OCI-LY1 (cell line): ENCODE results near the gene SLC2A11.

ENCODE experiments used
- H2AFZ ChIP-seq: fragments of 200-600 bp; sonication (generic), shearing (Covaris generic); 2 replicates; pipeline ENCODE4 v1.6.0; 2014; ENCODE audit warnings: antibody characterized with exemption, mild to moderate bottlenecking, low read length
- H3F3A ChIP-seq: fragments of 200-600 bp; sonication (generic), shearing (Covaris generic); 2 replicates; pipeline ENCODE4 v1.6.0; 2014; ENCODE audit warnings: mild to moderate bottlenecking, antibody characterized with exemption, low read length, moderate library complexity; ENCODE audit not compliant: insufficient read depth
- H3K27ac ChIP-seq: fragments of 200-600 bp; sonication (generic); 2 replicates; pipeline ENCODE4 v1.5.1; 2014; ENCODE audit warnings: low read length, mixed run types, mild to moderate bottlenecking, low read depth; ENCODE audit not compliant: poor library complexity, severe bottlenecking
- H3K27me3 ChIP-seq: fragments of 200-600 bp; sonication (generic); 2 replicates; pipeline ENCODE4 v1.6.0; 2014; ENCODE audit warnings: antibody characterized with exemption, mild to moderate bottlenecking, low read length, moderate library complexity; ENCODE audit not compliant: insufficient read depth
- H3K36me3 ChIP-seq: fragments of 200-600 bp; sonication (generic); 2 replicates; pipeline ENCODE4 v1.6.1; 2014; ENCODE audit warnings: mild to moderate bottlenecking, antibody characterized with exemption, low read length, moderate library complexity, mixed read lengths; ENCODE audit not compliant: insufficient read depth
- H3K4me1 ChIP-seq: fragments of 200-600 bp; sonication (generic); 2 replicates; pipeline ENCODE4 v1.5.1; 2014; ENCODE audit warnings: mild to moderate bottlenecking, low read length, moderate library complexity; ENCODE audit not compliant: insufficient read depth, severe bottlenecking
- H3K4me2 ChIP-seq: fragments of 200-600 bp; sonication (generic), shearing (Covaris generic); 2 replicates; pipeline ENCODE4 v1.6.1; 2014; ENCODE audit warnings: low read length
- H3K4me3 ChIP-seq: fragments of 200-600 bp; sonication (generic); 2 replicates; pipeline ENCODE4 v1.5.1; 2014; ENCODE audit warnings: low read length, low read depth, mild to moderate bottlenecking, mixed read lengths; ENCODE audit not compliant: poor library complexity, severe bottlenecking
- H3K79me2 ChIP-seq: fragments of 200-600 bp; shearing (Covaris generic); 2 replicates; pipeline ENCODE4 v1.6.1; 2016; ENCODE audit warnings: mixed run types, low read length, mixed read lengths; ENCODE audit not compliant: insufficient read depth
- H3K9ac ChIP-seq: fragments of 200-600 bp; sonication (generic), shearing (Covaris generic); 2 replicates; pipeline ENCODE4 v1.6.1; 2014; ENCODE audit warnings: mild to moderate bottlenecking, low read length, mixed read lengths
- H3K9me2 ChIP-seq: fragments of 200-600 bp; sonication (generic), shearing (Covaris generic); 2 replicates; pipeline ENCODE4 v1.6.1; 2014; ENCODE audit warnings: low read depth, mild to moderate bottlenecking, low read length, mixed read lengths
- H3K9me3 ChIP-seq: fragments of 200-600 bp; shearing (Covaris generic); 2 replicates; pipeline ENCODE4 v1.6.1; 2014; ENCODE audit warnings: low read length, mixed read lengths
- H4K20me1 ChIP-seq: fragments of 200-600 bp; sonication (generic), shearing (Covaris generic); 2 replicates; pipeline ENCODE4 v1.6.0; 2016; ENCODE audit warnings: mild to moderate bottlenecking, low read length; ENCODE audit not compliant: insufficient read depth
- CTCF ChIP-seq: fragments of 200-600 bp; sonication (generic), shearing (Covaris generic); IDR thresholded peaks from 2 replicates; pipeline ENCODE4 v1.5.1; 2017; ENCODE audit warnings: mild to moderate bottlenecking, antibody characterized with exemption, low read length, moderate library complexity, mixed read lengths
- EZH2 ChIP-seq: fragments of 200-600 bp; sonication (generic), shearing (Covaris generic); IDR thresholded peaks from 2 replicates; pipeline ENCODE4 v1.8.0; 2017; ENCODE audit warnings: borderline replicate concordance, mixed run types, mild to moderate bottlenecking, antibody characterized with exemption, low read length, moderate library complexity, mixed read lengths

The SLC2A11 gene

GRCh38 chr22:23857606-23858483 lies at the start of gene SLC2A11:
SLC2A11 (plus strand) TSS chr22:23857875; CDS start chr22:23858000, 125 bp downstream.
- H3K9ac ChIP-seq: peak within 1 kb of the TSS; percentile 80
- peak within 1 kb of the TSS; percentile 83 for H3K4me2 ChIP-seq
- H3K4me1 ChIP-seq: peaks cover 27% of the 10 kb centered on the region
- no peak for TF ChIP-seq EZH2
- TF ChIP-seq CTCF: peak; percentile 25; the same call in 1 of the 2 replicates
- peak within 1 kb of the TSS; percentile 82 for H3K27ac ChIP-seq
- H4K20me1 ChIP-seq: no peaks in the 10 kb centered on the region
- H3K79me2 ChIP-seq: no peaks in the 10 kb centered on the region
- H3K9me3 ChIP-seq: no peaks in the 10 kb centered on the region
- no peaks in the 10 kb centered on the region for H3K36me3 ChIP-seq
- peak within 1 kb of the TSS; percentile 70 for H3K4me3 ChIP-seq
- H3F3A ChIP-seq: no peaks in the 10 kb centered on the region
- 0 out of 2 replicates have a peak within 1 kb of the TSS, but pooled peaks have one; percentile 60 for H2AFZ ChIP-seq
- no peaks in the 10 kb centered on the region for H3K27me3 ChIP-seq
- H3K9me2 ChIP-seq: no peaks in the 10 kb centered on the region

GRCh38 chr22:23812378-23812777 lies 45.3 kb upstream of the SLC2A11 start:
- no peak overlapping the region for H3K9ac ChIP-seq
- H3K9me2 ChIP-seq: no peaks in the 10 kb centered on the region
- no peaks in the 10 kb centered on the region for H3K9me3 ChIP-seq
- H3F3A ChIP-seq: no peaks in the 10 kb centered on the region
- H3K4me3 ChIP-seq: no peak overlapping the region
- H3K36me3 ChIP-seq: peaks cover 76% of the 10 kb centered on the region
- H3K27me3 ChIP-seq: no peaks in the 10 kb centered on the region
- no peaks in the 10 kb centered on the region for H4K20me1 ChIP-seq
- H3K79me2 ChIP-seq: peaks cover 32% of the 10 kb centered on the region
- no peak overlapping the region for H2AFZ ChIP-seq
- TF ChIP-seq EZH2 (no peak), CTCF (no peak)
- no peak overlapping the region for H3K4me2 ChIP-seq
- H3K4me1 ChIP-seq: peaks cover under 1% of the 10 kb centered on the region
- H3K27ac ChIP-seq: no peak overlapping the region

GRCh38 chr22:23815541-23816155 lies 42.0 kb upstream of the SLC2A11 start:
- peaks cover 29% of the 10 kb centered on the region for H3K79me2 ChIP-seq
- no peaks in the 10 kb centered on the region for H3K27me3 ChIP-seq
- no peak overlapping the region for H3K4me2 ChIP-seq
- peaks cover 14% of the 10 kb centered on the region for H3K4me1 ChIP-seq
- no peaks in the 10 kb centered on the region for H3F3A ChIP-seq
- H3K9me3 ChIP-seq: no peaks in the 10 kb centered on the region
- no peak overlapping the region for H3K9ac ChIP-seq
- peaks cover 98% of the 10 kb centered on the region for H3K36me3 ChIP-seq
- TF ChIP-seq EZH2 (no peak), CTCF (no peak)
- H3K27ac ChIP-seq: no peak overlapping the region
- no peak overlapping the region for H3K4me3 ChIP-seq
- H2AFZ ChIP-seq: no peak overlapping the region
- no peaks in the 10 kb centered on the region for H3K9me2 ChIP-seq
- H4K20me1 ChIP-seq: no peaks in the 10 kb centered on the region
